ENCODE measurements around the gene DEFB131B.
"Not testable (repeated sequence)": the region's sequence is repeated elsewhere in the genome, so short reads cannot be mapped to it uniquely, and the experiment has no call there.

Gene DEFB131B

GRCh38 chr11:71888335-71889010, 10.2 kb downstream of the DEFB131B start:
- 86% methylated on average over 13 of the region's 14 CpGs for WGBS
- not testable (repeated sequence) for H2BK12ac ChIP-seq (ENCODE audit: low read length in 2 of 2); DNase-seq; H3K27ac ChIP-seq (ENCODE audit: low read length, poor library complexity, severe bottlenecking); H3K23ac ChIP-seq (ENCODE audit: low read length in 2 of 2); H3K4me3 ChIP-seq (ENCODE audit: insufficient read depth in 1 of 2, low read depth in 1 of 2, low read length in 2 of 2); H2BK5ac ChIP-seq (ENCODE audit: low read depth, low read length, poor library complexity, severe bottlenecking); H3K9me3 ChIP-seq (ENCODE audit: control insufficient read depth, low read length); H2BK120ac ChIP-seq (ENCODE audit: low read depth, low read length); H3K18ac ChIP-seq (ENCODE audit: low read depth in 1 of 2, low read length in 2 of 2); H3K4me1 ChIP-seq (ENCODE audit: control insufficient read depth, insufficient read depth, low read depth, low read length); H3K9ac ChIP-seq (ENCODE audit: low read length); H4K8ac ChIP-seq (ENCODE audit: low read length); H3K14ac ChIP-seq (ENCODE audit: low read length in 2 of 2); H3K36me3 ChIP-seq (ENCODE audit: control insufficient read depth in 1 of 2, insufficient read depth in 2 of 2, low read depth in 1 of 2, low read length in 2 of 2); H2AFZ ChIP-seq (ENCODE audit: low read depth, low read length); H3K4me2 ChIP-seq (ENCODE audit: low read length, poor library complexity, severe bottlenecking); H4K91ac ChIP-seq (ENCODE audit: low read length); H3K79me1 ChIP-seq (replicated peaks; ENCODE audit: low read length, poor library complexity, severe bottlenecking); H2BK15ac ChIP-seq (ENCODE audit: low read depth, poor library complexity, severe bottlenecking); H3K4ac ChIP-seq (ENCODE audit: low read depth in 1 of 2, low read length in 2 of 2); H3K27me3 ChIP-seq (ENCODE audit: control insufficient read depth in 1 of 2, insufficient read depth in 1 of 2, low read length in 2 of 2)
- peak overlapping the region; percentile 59 for H2AK5ac ChIP-seq (ENCODE audit: low read length, severe bottlenecking)

GRCh38 chr11:71889181-71889872, 11.1 kb downstream of the DEFB131B start:
- not testable (repeated sequence) for H3K14ac ChIP-seq (ENCODE audit: low read length in 2 of 2); H3K9me3 ChIP-seq (ENCODE audit: control insufficient read depth, low read length); H2BK120ac ChIP-seq (ENCODE audit: low read depth, low read length); H3K27me3 ChIP-seq (ENCODE audit: control insufficient read depth in 1 of 2, insufficient read depth in 1 of 2, low read length in 2 of 2); H3K18ac ChIP-seq (ENCODE audit: low read depth in 1 of 2, low read length in 2 of 2); H3K4me3 ChIP-seq (ENCODE audit: insufficient read depth in 1 of 2, low read depth in 1 of 2, low read length in 2 of 2); H3K4me1 ChIP-seq (ENCODE audit: control insufficient read depth, insufficient read depth, low read depth, low read length); H2AK5ac ChIP-seq (ENCODE audit: low read length, severe bottlenecking); H2AFZ ChIP-seq (ENCODE audit: low read depth, low read length); H3K4ac ChIP-seq (ENCODE audit: low read depth in 1 of 2, low read length in 2 of 2); DNase-seq; H3K36me3 ChIP-seq (ENCODE audit: control insufficient read depth in 1 of 2, insufficient read depth in 2 of 2, low read depth in 1 of 2, low read length in 2 of 2); H3K79me1 ChIP-seq (replicated peaks; ENCODE audit: low read length, poor library complexity, severe bottlenecking); H3K27ac ChIP-seq (ENCODE audit: low read length, poor library complexity, severe bottlenecking); H2BK15ac ChIP-seq (ENCODE audit: low read depth, poor library complexity, severe bottlenecking); H2BK12ac ChIP-seq (ENCODE audit: low read length in 2 of 2); H3K4me2 ChIP-seq (ENCODE audit: low read length, poor library complexity, severe bottlenecking); H3K23ac ChIP-seq (ENCODE audit: low read length in 2 of 2); H2BK5ac ChIP-seq (ENCODE audit: low read depth, low read length, poor library complexity, severe bottlenecking); H4K8ac ChIP-seq (ENCODE audit: low read length); H4K91ac ChIP-seq (ENCODE audit: low read length); H3K9ac ChIP-seq (ENCODE audit: low read length)
- WGBS = 75% methylated on average over 10 of the region's 14 CpGs

- Histone ChIP-seq H2BK12ac (ENCODE audit: low read length in 2 of 2) (no peak overlapping the region), H4K8ac (ENCODE audit: low read length) (no peak overlapping the region)
Observed at GRCh38 chr11:71895961-71896360, 17.7 kb downstream of the DEFB131B start.

GRCh38 chr11:71901137-71901536, 22.9 kb downstream of the DEFB131B start:
- not testable (repeated sequence) for H2AFZ ChIP-seq (ENCODE audit: low read depth, low read length); H3K18ac ChIP-seq (ENCODE audit: low read depth in 1 of 2, low read length in 2 of 2); H3K36me3 ChIP-seq (ENCODE audit: control insufficient read depth in 1 of 2, insufficient read depth in 2 of 2, low read depth in 1 of 2, low read length in 2 of 2); H3K23ac ChIP-seq (ENCODE audit: low read length in 2 of 2); H3K79me1 ChIP-seq (replicated peaks; ENCODE audit: low read length, poor library complexity, severe bottlenecking); H3K9me3 ChIP-seq (ENCODE audit: control insufficient read depth, low read length); H2BK12ac ChIP-seq (ENCODE audit: low read length in 2 of 2); H3K4ac ChIP-seq (ENCODE audit: low read depth in 1 of 2, low read length in 2 of 2); H3K4me1 ChIP-seq (ENCODE audit: control insufficient read depth, insufficient read depth, low read depth, low read length); H2BK120ac ChIP-seq (ENCODE audit: low read depth, low read length); H3K27ac ChIP-seq (ENCODE audit: low read length, poor library complexity, severe bottlenecking); H2BK15ac ChIP-seq (ENCODE audit: low read depth, poor library complexity, severe bottlenecking); H3K4me2 ChIP-seq (ENCODE audit: low read length, poor library complexity, severe bottlenecking); H4K8ac ChIP-seq (ENCODE audit: low read length); H3K14ac ChIP-seq (ENCODE audit: low read length in 2 of 2); H4K91ac ChIP-seq (ENCODE audit: low read length); H2BK5ac ChIP-seq (ENCODE audit: low read depth, low read length, poor library complexity, severe bottlenecking); H2AK5ac ChIP-seq (ENCODE audit: low read length, severe bottlenecking); H3K27me3 ChIP-seq (ENCODE audit: control insufficient read depth in 1 of 2, insufficient read depth in 1 of 2, low read length in 2 of 2)
- Histone ChIP-seq H3K9ac (ENCODE audit: low read length) (peak overlapping the region; percentile 48), H3K4me3 (ENCODE audit: insufficient read depth in 1 of 2, low read depth in 1 of 2, low read length in 2 of 2) (peak overlapping the region in 1 of 2 experiments; percentile 44)
- 61% methylated on average over 14 of the region's 14 CpGs for WGBS
- peak; percentile 32 for DNase-seq

More at GRCh38 chr11:71895961-71896360, 17.7 kb downstream of the DEFB131B start:
- Histone ChIP-seq H2BK15ac (ENCODE audit: low read depth, poor library complexity, severe bottlenecking) (no peak overlapping the region), H3K4ac (ENCODE audit: low read depth in 1 of 2, low read length in 2 of 2) (no peak overlapping the region), H3K27ac (ENCODE audit: low read length, poor library complexity, severe bottlenecking) (no peak overlapping the region), H2BK120ac (ENCODE audit: low read depth, low read length) (no peak overlapping the region), H3K4me2 (ENCODE audit: low read length, poor library complexity, severe bottlenecking) (no peak overlapping the region), H3K36me3 (ENCODE audit: control insufficient read depth in 1 of 2, insufficient read depth in 2 of 2, low read depth in 1 of 2, low read length in 2 of 2) (peaks cover 0 to 2% of the 10 kb centered on the region in 2 experiments), H3K27me3 (ENCODE audit: control insufficient read depth in 1 of 2, insufficient read depth in 1 of 2, low read length in 2 of 2) (no peaks in the 10 kb centered on the region), H3K4me3 (ENCODE audit: insufficient read depth in 1 of 2, low read depth in 1 of 2, low read length in 2 of 2) (no peak overlapping the region), H3K4me1 (ENCODE audit: control insufficient read depth, insufficient read depth, low read depth, low read length) (no peaks in the 10 kb centered on the region), H2AFZ (ENCODE audit: low read depth, low read length) (no peak overlapping the region), H2BK5ac (ENCODE audit: low read depth, low read length, poor library complexity, severe bottlenecking) (no peak overlapping the region), H3K9me3 (ENCODE audit: control insufficient read depth, low read length) (no peaks in the 10 kb centered on the region), H3K18ac (ENCODE audit: low read depth in 1 of 2, low read length in 2 of 2) (no peak overlapping the region), H3K14ac (ENCODE audit: low read length in 2 of 2) (no peak overlapping the region), H3K9ac (ENCODE audit: low read length) (no peak overlapping the region), H3K23ac (ENCODE audit: low read length in 2 of 2) (no peak overlapping the region), H4K91ac (ENCODE audit: low read length) (no peak overlapping the region), H3K79me1 (replicated peaks; ENCODE audit: low read length, poor library complexity, severe bottlenecking) (no peaks in the 10 kb centered on the region), H2AK5ac (ENCODE audit: low read length, severe bottlenecking) (no peak overlapping the region)
- 96% methylated on average over 11 of the region's 12 CpGs for WGBS
- no peak for DNase-seq
